HG03442 (cell line): ENCODE results near the gene KAT5.
"Not testable (repeated sequence)": the region's sequence is repeated elsewhere in the genome, so short reads cannot be mapped to it uniquely, and the experiment has no call there.

ENCODE experiments used
- ATAC-seq: cut with Tn5 transposase; IDR thresholded peaks from one replicate; pipeline ENCODE4 v1.9.1; 2021; ENCODE audit warnings: mild to moderate bottlenecking, moderate library complexity; ENCODE audit not compliant: unreplicated experiment

The KAT5 gene

DNA sequence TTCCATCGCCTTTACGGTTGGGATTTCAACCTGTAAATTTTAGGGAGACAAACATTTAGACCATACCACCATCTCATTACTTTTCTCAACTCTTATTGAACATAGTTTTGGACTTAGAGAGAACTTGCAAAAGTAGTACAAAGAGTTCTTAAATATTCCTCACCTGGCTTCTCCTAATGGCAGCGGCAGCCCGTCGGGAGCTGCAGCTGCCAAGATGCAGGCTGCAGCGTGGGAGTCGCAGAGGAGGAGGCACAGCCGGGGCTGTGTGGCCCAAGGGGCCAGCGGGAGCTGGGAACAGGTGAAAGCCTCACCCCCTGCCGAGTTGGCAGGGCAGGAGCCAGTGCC is 31.6 kb downstream of the KAT5 start:
- no peak for ATAC-seq

DNA sequence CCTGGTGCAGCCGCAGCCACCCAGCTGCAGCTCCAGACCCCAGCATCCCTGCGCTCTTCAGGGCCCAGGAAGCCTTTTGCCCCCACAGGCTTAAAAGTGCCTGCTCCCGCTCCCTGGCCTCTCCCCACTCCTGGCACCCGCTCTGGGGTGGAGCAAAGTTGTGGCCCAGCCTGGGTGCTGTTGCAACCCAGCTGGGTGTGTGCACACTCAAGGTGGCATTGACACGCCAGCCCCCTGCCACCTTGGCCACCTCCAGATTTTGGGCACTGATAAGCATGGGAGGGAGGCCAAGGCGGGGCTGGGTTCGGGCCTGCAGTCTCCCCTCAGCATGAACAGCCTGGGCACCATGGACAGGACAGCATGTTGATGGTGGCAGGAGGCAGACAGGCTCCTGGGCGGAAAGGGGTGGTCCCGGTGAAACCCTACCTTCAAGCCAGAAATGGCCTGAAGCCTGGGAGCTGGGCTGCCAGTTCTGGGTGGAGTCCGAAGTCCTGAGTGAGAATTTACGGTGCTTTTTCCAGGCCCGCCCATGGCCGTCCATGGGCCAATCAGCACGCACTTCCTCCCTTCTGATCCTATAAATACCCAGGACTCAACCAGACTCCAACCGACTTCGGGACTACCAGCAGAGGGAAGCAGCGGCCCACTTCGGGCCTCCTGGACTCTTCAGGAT is 32.1 kb downstream of the KAT5 start:
- ATAC-seq: no peak

DNA sequence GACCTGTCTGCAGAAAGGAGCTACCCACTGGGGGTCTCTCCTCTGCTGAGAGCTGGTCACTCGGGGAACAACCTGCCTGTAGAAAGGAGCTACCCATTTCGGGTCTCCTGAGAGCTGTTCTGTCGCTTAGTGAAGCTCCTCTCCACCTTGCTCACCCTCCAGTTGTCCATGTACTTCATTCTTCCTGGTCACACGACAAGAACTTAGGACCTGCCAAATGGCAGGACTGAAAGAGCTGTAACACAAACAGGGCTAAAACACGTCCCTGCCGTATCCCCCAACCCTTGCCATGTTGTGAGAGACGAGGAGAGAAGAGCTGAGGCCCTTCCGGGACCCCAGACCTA is 32.6 kb downstream of the KAT5 start:
- ATAC-seq: no peak

DNA sequence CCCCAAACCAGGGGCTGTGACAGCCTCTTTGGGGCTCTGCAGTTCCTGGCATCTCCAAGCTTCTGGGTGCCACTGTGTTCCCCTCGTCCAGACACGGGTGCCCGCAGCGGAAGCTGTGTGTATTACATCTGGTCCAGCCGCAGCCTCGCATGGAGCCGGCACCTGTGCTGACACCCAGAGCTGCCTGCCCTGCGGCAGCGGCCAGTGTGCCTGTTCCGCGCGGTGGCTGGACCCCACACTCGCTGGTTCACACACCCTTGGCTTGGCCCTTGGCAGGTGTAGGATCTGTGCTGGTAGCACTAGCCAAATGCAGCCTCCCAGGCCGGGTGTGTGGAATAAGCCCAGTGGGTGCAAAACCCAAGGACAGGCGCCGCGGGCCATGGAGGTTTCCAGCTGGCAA is 33.0 kb downstream of the KAT5 start:
- no peak for ATAC-seq

DNA sequence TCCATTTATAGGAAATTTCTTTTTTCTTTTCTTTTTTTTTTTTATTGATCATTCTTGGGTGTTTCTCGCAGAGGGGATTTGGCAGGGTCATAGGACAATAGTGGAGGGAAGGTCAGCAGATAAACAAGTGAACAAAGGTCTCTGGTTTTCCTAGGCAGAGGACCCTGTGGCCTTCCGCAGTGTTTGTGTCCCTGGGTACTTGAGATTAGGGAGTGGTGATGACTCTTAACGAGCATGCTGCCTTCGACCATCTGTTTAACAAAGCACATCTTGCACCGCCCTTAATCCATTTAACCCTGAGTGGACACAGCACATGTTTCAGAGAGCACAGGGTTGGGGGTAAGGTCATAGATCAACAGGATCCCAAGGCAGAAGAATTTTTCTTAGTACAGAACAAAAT is 50.1 kb downstream of the KAT5 start:
- ATAC-seq: not testable (repeated sequence)

DNA sequence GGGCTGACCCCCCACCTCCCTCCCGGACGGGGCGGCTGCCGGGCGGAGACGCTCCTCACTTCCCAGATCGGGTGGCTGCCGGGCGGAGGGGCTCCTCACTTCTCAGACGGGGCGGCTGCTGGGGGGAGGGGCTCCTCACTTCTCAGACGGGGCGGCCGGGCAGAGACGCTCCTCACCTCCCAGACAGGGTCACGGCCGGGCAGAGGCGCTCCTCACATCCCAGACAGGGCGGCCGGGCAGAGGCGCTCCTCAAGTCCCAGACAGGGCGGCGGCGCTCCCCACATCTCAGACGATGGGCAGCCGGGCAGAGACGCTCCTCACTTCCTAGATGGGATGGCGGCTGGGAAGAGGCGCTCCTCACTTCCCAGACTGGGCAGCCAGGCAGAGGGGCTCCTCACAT is 50.8 kb downstream of the KAT5 start:
- not testable (repeated sequence) for ATAC-seq

DNA sequence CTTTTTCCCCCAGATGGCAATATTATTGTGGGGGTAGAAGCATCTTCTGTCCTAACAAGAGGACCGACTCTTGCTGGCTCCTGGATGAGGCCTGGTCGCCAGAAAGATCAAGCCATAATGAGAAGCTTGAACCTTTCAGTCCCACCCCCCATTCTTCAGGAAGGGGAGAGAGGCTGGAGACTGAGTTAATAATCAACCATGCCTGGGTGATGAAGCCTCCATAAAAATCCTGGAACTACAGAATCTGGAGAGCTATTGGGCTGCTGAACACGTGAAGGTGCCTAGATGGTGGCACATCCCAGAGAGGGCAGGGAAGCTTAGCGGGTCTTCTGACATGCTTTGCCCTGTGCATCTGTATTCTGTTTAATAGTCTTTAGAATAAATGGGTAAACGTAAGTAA is 52.4 kb downstream of the KAT5 start:
- ATAC-seq: no peak

DNA sequence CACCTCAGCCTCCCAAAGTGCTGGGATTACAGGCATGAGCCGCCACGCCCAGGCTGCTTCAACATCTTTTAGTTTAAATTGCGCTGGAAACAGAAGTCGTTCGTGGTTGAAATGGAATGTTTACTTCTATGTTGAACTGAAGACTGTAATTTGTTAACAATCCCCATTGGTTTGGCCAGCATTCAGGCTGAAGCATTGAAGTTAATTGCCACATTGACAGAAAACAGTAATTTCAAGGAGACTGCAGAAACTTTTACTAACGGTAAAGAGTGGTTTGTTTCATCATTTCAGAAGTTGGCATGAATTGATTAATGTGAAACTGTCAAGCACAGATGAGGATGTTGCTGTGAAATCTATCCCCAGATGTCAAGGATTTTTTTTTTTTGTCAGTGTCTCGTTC is 54.5 kb downstream of the KAT5 start:
- ATAC-seq: no peak

DNA sequence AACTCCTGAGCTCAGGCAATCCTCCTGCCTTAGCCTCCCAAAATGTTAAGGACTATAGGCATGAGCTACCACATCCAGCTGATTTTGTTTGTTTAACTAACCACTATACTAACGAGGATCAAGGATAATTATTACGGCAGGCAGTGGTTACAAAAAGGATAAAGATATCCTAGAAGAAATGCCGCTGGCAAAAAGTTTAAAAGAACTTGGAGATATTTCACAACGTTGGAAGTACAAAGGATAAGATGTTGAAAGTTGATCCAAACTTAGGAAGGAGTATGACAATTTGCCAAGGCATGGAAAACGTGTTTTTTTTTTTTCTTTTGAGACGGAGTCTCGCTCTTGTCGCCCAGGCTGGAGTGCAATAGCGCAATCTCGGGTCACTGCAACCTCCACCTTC is 55.4 kb downstream of the KAT5 start:
- no peak for ATAC-seq

DNA sequence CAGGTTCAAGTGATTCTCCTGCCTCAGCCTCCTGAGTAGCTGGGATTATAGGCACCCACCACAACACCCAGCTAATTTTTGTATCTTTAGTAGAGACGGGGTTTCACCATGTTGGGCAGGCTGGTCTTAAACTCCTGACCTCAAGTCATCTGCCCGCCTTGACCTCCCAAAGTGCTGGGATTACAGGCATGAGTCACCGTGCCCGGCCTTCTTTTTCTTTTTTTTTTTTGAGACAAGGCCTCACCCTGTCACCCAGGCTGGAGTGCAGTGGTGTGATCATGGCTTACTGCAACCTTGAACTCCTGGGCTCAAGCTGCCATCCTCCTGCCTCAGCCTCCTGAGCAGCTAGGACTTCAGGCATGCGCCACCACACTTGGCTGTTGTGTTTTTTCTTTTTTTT is 55.8 kb downstream of the KAT5 start:
- not testable (repeated sequence) for ATAC-seq
